Fibroblast of mammary gland (primary cell): ENCODE data around the gene MFSD6.

ENCODE experiments used
- DNase-seq: peaks from one replicate; pipeline ENCODE4 v3.0.0-alpha.2; 2010; ENCODE audit warnings: low read depth
- H3K4me3 ChIP-seq: 2 replicates; pipeline ENCODE4 v1.5.1; 2011; ENCODE audit warnings: low read depth, mild to moderate bottlenecking, low read length, moderate library complexity; ENCODE audit not compliant: control insufficient read depth
- CTCF ChIP-seq: conservative IDR thresholded peaks from 2 replicates; pipeline ENCODE4 v1.5.1; 2011; ENCODE audit warnings: low read depth, low read length, inconsistent platforms; ENCODE audit not compliant: control insufficient read depth, insufficient read depth

Gene MFSD6

GRCh38 chr2:190365499-190366204 lies 42.5 kb upstream of the MFSD6 start:
- no peak for TF ChIP-seq CTCF
- H3K4me3 ChIP-seq, result no peak overlapping the region
- no peak for DNase-seq

- DNase-seq, result no peak
- no peak overlapping the region for H3K4me3 ChIP-seq
- no peak for TF ChIP-seq CTCF
Observed at GRCh38 chr2:190366248-190366753, 41.9 kb upstream of the MFSD6 start.

GRCh38 chr2:190367091-190367490 lies 41.1 kb upstream of the MFSD6 start:
- TF ChIP-seq CTCF, result no peak
- H3K4me3 ChIP-seq, result no peak overlapping the region
- DNase-seq, result no peak

GRCh38 chr2:190369635-190370034 lies 38.5 kb upstream of the MFSD6 start:
- no peak for TF ChIP-seq CTCF
- H3K4me3 ChIP-seq, result no peak overlapping the region
- no peak for DNase-seq

GRCh38 chr2:190376083-190376482 lies 32.1 kb upstream of the MFSD6 start:
- H3K4me3 ChIP-seq, result no peak overlapping the region
- DNase-seq, result no peak
- no peak for TF ChIP-seq CTCF

GRCh38 chr2:190376591-190377245 lies 31.4 kb upstream of the MFSD6 start:
- H3K4me3 ChIP-seq, result no peak overlapping the region
- no peak for DNase-seq
- no peak for TF ChIP-seq CTCF
